ENCODE results near the gene FAM162B.
"Not testable (repeated sequence)": the region's sequence is repeated elsewhere in the genome, so short reads cannot be mapped to it uniquely, and the experiment has no call there.

Gene FAM162B

DNA sequence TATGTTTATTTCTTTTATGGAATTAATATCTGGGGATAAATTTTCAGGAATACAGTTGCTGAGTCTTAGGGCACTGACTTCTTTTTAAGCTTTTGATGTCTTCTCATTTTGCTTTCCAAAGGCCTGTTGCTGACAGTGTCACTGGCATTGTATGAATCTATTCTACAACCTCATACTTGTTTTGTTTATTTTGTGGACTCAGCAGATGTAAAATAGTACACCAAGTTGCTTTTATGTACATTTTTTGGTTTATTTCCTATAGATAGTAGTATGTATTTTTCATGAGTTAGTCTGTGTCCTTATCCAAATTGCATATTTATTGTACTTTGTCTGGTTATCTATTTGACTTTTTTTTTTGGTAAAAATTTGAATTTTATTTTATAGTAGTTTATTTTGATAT lies 35.0 kb downstream of the FAM162B start:
- no peak for DNase-seq (ENCODE audit: low read depth in 2 of 2, low spot score in 1 of 2)

DNA sequence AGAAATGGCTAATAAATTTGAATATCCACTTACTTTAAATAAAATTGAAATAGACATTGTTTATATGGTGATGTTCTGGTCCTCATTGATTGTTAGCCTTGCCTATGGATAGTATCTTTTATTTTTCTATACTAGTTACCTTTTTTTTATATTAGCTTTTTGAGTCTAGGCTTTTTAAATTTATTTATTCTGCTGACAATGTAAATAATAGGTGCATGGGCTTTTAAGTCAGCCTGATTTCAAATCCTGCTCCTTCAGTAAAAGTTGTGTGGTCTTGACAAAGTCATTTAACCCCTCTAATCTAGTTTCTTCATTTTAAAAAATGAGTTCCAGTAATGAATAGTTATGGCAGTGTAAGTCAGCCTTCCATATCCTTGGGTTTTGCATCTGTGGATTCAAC lies 38.6 kb downstream of the FAM162B start:
- no peak for DNase-seq (ENCODE audit: low read depth in 2 of 2, low spot score in 1 of 2)

DNA sequence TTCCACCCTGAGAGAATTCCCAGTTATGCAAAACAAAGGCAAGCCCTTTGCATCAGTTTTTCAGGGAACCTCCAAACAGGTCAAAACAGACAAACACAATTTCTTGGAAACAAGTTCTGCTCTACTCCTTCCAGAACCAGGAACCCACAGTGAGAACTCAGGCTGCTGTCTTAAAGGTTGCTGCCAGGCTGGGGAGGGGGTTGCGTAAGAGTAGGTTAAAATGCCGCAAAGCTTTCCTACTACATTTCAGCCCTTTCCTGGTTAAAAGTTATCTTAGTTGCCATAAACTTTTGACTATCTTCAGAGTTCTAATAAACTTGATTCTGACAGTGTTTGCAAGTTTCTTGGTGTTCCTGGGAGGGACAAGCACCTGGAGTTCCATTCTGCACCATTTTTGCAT lies 50.8 kb downstream of the FAM162B start:
- no peak for DNase-seq (ENCODE audit: low read depth in 2 of 2, low spot score in 1 of 2)

GRCh38 chr6:116714296-116714695 lies 51.2 kb downstream of the FAM162B start:
- DNase-seq (ENCODE audit: low read depth in 2 of 2, low spot score in 1 of 2) = no peak

DNA sequence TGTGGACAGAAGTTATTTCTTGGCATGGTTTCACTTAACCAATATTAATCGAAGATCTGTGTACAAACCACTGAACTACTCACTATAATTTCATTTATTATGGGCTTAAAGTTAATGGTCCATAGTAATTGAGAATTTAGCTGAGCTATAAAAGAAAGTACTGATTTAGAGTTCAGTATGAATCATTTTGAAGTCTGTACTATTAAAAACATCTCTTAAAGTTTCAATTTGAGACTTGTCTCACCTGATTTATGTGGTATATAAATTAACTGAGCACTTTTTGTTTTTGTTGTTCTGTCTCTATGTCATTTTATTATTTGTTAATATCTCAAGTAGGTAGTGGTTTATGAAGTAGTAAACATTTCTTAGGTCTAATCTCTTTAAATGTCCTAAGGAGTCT lies 59.6 kb downstream of the FAM162B start:
- no peak for DNase-seq (ENCODE audit: low read depth in 2 of 2, low spot score in 1 of 2)

DNA sequence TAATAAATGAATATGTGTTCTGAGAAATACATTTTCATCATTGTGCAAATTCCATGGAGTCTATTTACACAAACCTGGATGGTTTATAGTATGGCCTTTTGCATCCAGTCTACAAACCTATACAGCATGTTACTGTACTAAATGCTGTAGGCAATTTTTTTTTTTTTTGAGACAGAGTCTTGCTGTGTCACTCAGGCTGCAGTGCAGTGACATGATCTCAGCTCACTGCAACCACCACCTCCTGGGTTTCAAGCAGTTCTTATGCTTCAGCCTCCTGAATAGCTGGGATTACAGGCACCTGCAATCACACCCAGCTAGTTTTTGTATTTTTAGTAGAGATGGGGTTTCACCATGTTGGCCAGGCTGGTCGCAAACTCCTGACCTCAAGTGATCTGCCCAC lies 61.6 kb downstream of the FAM162B start:
- not testable (repeated sequence) for DNase-seq (ENCODE audit: low read depth in 2 of 2, low spot score in 1 of 2)

Data from stimulated activated CD8-positive, alpha-beta memory T cell treated with anti-CD3 and anti-CD28 coated beads, Interleukin-4, amount 100 ng/mL, for 1 hour (primary cell).